ENCODE results near the gene RNF213.

The RNF213 gene

DNA sequence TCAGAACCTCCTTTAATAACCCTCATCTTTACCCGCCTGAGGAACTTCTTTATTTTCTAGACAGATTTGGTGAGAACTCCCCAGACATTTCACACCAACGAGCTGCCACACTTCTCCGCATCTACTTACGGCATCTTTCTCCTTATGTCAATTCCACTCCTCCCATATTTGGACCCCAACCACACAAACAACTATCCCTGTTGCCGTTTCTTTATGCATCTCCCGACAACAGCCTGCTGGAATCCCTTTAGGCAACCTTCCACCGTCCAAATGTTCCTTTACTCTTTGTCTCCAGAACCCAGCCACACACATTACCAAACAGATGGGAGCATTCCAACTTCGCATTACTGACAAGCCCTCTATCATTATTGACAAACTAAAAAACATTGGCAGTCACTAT is 145.5 kb downstream of the RNF213 start:
- TF ChIP-seq GATA3 (IDR thresholded peaks at IDR 0.05; ENCODE audit: low read depth, low read length) (no peak), GATA2 (IDR thresholded peaks at IDR 0.05; ENCODE audit: low read depth, low read length) (no peak)

DNA sequence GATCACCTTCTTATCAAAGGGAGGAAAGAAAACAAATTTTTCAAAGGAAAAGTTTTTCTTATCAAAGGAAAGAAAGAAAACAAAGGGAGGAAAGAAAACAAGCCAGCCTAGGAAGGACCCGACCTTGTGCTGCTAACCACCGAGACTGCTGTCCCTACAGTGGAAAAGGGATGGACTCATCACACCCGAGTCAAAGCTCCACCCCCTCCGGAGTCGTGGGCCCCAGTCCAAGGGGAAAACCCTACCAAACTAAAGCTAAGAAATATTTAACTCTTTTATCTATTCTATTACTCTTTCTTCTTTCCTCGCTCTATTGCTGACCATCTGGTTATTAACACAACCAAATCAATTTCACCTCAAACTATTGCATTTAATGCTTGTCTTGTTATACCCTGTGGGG is 148.2 kb downstream of the RNF213 start:
- TF ChIP-seq GATA3 (IDR thresholded peaks at IDR 0.05; ENCODE audit: low read depth, low read length) (no peak), GATA2 (IDR thresholded peaks at IDR 0.05; ENCODE audit: low read depth, low read length) (no peak)

DNA sequence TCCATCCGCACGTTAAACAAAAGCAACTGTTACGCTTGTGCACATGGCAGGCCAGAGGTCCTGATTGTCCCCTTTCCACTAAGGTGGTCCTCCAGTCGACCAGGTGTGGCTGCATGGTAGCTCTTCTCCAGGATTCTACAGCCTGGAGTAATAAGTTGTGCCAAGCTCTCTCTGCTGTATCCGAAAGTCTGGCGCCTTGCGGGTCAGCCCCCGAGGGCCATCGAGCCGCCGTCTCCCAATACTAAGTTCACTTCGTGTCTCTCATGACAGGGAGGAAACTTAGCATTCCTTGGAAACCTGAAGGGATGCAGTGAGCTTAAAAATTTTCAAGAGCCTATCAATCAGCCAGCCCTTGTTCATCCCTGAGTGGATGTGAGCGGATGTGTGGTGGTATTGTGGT is 149.0 kb downstream of the RNF213 start:
- TF ChIP-seq GATA3 (IDR thresholded peaks at IDR 0.05; ENCODE audit: low read depth, low read length) (no peak), GATA2 (IDR thresholded peaks at IDR 0.05; ENCODE audit: low read depth, low read length) (no peak)

DNA sequence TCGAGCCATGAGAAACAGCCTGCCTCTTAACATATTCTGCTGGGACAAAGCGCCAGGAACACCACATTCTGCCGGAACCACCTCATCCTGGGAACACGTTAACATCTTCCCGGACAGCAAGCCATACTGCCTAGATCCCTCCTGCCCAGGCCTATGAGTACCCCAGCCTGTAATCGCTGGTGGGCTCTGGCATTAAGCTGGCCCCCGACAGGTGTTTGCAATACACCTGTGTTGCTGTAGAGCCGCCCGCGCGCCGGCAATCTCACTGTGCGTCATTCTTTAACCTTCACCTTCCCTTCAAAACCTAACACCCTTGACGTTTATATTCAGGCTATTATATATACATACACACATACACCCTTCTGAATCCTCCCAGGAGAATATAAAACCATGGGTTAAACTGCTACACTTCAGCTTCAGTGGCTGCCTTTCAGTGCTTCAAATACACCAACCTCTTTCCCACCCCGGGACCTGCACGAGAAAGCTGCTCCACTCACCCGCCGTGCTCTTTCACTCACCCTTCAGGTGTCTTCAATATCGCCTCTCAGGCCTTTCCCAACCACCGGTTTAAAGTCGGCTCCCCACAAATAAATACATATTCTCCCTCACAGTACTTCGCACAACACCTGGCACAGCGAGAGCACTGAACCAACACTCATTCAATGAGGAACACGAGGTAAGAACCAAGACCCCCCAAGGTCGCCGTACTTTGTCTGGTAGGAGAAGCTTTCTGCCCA is 153.3 kb downstream of the RNF213 start:
- TF ChIP-seq GATA3 (IDR thresholded peaks at IDR 0.05; ENCODE audit: low read depth, low read length), result no peak
- TF ChIP-seq GATA2 (IDR thresholded peaks at IDR 0.05; ENCODE audit: low read depth, low read length), result no peak

DNA sequence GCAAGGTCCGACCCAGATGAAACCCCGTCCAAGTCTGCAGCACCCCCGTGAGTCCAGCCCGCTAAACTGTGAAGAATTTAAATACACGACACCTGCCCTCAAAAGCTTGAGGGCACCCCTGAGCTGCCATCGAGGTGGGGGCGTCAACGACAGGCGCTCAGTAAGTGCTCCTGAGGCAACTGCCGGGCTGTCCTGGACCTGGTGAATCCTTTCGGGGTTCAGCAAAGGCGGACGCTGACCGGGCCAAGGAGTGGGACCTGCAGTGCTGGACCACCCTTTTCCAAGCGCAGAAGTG is 153.8 kb downstream of the RNF213 start:
- TF ChIP-seq GATA3 (IDR thresholded peaks at IDR 0.05; ENCODE audit: low read depth, low read length), result no peak
- TF ChIP-seq GATA2 (IDR thresholded peaks at IDR 0.05; ENCODE audit: low read depth, low read length), result no peak

DNA sequence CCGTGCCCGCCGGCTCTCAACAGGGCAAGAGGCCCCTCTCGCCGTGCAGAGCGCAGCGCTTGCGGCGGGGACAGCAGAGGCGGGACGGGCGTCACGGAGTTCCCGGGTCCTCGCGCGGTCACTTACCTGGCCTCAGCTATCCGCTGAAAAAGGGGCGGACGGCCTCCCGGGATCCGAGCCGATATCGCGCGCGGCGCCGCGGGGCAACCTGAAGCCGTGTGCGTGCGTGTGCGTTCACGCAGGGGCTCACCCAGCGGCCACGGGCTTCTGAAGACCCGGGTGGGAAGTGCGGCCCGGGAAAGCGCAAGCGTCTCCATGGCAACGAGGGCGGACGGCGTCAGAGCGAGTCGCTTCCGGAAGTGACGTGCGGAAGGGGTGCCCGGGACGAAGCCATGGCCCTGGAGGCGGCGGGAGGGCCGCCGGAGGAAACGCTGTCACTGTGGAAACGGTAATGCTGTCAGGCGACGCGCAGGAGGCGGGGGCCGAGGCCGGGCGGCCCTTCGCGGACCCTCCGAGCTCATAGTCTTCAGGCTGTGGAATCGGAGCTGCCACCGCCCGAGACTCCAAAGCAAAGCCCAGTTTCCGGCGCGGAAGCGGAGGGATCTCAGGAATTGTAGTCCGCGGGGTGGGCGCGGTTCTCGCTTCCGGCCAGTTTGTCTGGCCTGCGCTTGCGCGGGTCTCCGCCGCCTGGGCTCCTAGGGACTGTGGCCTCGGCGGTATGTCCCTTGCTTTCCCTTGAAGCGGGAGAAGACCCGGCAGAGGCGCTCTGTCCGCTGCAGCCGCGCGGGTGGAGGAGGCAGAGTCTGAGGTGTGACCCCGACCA is 154.4 kb downstream of the RNF213 start, which contains the start of gene ENDOV:
Gene ENDOV, plus strand, starts transcription at position 365 of the 823 bp plus-strand sequence. Its CDS starts 28 bp downstream, at position 393.
- TF ChIP-seq GATA3 (IDR thresholded peaks at IDR 0.05; ENCODE audit: low read depth, low read length), result no peak
- peak; percentile 21; the same call in 1 of the 2 replicates for TF ChIP-seq GATA2 (IDR thresholded peaks at IDR 0.05; ENCODE audit: low read depth, low read length)

DNA sequence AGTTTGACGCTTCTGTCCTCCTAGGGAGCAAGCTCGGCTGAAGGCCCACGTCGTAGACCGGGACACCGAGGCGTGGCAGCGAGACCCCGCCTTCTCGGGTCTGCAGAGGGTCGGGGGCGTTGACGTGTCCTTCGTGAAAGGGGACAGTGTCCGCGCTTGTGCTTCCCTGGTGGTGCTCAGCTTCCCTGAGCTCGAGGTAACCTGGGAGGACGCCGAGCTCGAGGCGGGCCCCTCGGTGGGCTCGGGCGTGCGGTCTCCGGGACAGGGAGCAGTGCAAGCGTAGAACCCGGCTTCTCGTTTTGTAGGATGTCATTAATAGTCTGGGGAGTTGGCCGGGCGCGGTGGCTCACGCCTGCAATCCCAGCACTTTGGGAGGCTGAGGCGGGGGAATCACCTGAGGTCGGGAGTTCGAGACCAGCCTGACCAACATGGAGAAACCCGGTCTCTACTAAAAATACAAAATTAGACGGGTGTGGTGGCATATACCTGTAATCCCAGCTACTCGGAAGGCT is 155.0 kb downstream of the RNF213 start:
- TF ChIP-seq GATA3 (IDR thresholded peaks at IDR 0.05; ENCODE audit: low read depth, low read length), result no peak
- TF ChIP-seq GATA2 (IDR thresholded peaks at IDR 0.05; ENCODE audit: low read depth, low read length), result no peak

DNA sequence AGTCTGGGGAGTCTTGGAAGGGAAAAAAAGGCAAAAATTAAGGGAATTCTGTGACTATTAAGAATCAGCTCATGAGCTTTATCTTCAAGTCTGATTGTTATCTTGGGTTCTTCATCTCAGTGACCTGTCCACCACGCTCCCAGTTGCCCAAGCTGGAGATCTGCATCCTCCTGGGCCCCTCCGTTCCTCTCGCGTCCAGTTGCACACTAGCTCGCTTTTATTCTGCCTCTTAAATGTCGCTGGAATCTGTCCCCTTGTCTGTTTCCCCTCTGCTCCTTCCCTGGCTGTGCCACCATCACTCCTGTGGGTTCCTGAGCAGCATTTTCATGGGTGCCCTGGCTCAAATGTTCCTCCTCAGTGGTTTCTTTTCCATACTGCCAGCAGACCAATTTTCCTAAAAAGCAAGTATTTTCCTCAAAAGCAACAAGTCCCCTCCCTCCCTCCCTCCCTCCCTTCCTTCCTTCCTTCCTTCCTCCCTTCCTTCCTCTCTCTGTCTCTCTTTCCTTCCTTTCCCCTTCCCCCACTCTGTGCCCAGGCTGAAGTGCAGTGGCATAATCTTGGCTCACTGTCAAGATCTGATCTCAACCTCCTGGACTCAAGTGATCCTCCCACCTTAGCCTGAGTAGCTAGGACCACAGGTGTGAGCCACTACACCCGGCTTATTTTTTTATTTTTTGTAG is 155.7 kb downstream of the RNF213 start:
- TF ChIP-seq GATA3 (IDR thresholded peaks at IDR 0.05; ENCODE audit: low read depth, low read length) (no peak), GATA2 (IDR thresholded peaks at IDR 0.05; ENCODE audit: low read depth, low read length) (peak; percentile 55)

DNA sequence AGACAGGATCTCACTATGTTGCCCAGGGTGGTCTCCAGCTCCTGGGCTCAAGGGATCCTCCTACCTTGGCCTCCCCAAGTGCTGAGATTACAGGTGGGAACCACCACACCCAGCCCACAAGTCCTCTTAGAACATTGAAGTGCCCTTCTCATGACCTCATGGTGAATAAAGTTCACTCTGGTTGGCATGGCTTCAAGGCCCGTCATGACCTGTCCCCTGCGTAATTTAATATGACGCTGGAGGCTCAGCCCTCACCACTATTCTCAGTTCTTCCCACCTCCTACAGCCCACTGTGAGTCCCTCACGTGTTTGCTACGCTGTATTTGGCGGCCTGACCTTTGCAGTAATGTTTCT is 156.3 kb downstream of the RNF213 start:
- TF ChIP-seq GATA2 (IDR thresholded peaks at IDR 0.05; ENCODE audit: low read depth, low read length) (no peak), GATA3 (IDR thresholded peaks at IDR 0.05; ENCODE audit: low read depth, low read length) (no peak)

DNA sequence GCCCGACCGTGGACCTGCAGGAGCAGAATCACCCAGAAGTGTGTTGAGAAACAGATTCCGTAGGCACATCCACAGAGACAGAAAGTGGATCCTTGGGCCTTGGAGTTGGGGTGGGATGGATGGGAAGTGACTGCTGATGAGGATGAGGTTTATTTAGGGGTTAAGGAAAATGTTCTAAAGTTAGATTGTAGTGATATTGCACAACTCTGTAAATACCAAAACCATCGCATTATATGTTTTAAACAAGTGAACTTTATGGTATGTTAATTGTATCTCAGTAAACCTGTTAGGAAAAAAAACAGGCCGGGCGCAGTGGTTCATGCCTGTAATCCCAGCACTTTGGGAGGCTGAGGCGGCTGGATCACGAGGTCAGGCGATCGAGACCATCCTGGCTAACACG is 157.9 kb downstream of the RNF213 start:
- TF ChIP-seq GATA3 (IDR thresholded peaks at IDR 0.05; ENCODE audit: low read depth, low read length) (no peak), GATA2 (IDR thresholded peaks at IDR 0.05; ENCODE audit: low read depth, low read length) (no peak)

DNA sequence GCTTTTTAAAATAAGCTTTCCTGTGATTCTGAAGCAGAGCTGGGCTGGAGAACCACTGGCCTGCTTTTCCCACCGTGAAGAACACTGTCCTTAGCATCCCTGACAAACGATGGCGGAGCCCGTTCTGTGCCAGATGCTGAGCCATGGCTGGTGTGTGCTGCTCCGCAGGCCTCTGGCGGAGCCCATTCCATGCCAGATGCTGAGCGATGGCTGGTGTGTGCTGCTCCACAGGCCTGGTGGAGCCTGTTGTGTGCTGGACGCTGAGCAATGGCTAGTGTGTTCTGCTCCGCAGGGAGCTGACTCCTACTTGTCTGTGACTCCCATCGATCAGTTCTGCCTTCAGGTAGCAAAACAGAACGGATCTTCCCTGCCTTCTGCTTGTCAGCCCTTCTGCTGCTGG is 158.6 kb downstream of the RNF213 start:
- TF ChIP-seq GATA3 (IDR thresholded peaks at IDR 0.05; ENCODE audit: low read depth, low read length), result no peak
- no peak for TF ChIP-seq GATA2 (IDR thresholded peaks at IDR 0.05; ENCODE audit: low read depth, low read length)

DNA sequence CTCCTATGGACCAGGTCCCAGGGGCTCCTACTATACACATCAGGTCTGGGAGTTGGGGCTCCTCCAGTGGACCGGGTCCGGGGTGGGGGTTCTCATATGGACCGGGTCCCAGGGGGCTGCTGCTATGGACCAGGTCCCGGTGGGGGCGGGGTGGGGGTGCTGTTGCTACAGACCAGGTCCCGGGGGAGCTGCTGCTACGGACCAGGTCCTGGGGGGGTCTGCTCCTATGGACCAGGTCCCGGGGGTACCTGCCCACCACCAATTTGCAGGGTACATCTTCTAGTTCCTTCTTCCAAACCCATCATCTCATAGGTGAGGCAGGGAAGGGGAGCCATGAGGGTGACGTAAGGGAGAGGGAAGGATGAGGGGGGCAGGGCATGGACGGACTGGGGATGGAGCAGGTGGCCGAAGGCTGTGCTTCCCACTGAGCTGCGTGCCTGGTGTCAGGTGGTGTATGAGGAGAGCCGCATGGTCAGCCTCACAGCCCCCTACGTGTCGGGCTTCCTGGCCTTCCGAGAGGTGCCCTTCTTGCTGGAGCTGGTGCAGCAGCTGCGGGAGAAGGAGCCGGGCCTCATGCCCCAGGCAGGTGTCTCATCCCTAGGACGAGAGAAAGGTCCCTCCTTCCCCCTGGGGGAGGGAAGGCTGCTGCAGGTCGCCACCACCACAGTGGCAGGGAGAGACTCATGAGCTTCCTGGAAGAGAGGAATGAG is 160.9 kb downstream of the RNF213 start:
- no peak for TF ChIP-seq GATA3 (IDR thresholded peaks at IDR 0.05; ENCODE audit: low read depth, low read length)
- TF ChIP-seq GATA2 (IDR thresholded peaks at IDR 0.05; ENCODE audit: low read depth, low read length), result no peak

DNA sequence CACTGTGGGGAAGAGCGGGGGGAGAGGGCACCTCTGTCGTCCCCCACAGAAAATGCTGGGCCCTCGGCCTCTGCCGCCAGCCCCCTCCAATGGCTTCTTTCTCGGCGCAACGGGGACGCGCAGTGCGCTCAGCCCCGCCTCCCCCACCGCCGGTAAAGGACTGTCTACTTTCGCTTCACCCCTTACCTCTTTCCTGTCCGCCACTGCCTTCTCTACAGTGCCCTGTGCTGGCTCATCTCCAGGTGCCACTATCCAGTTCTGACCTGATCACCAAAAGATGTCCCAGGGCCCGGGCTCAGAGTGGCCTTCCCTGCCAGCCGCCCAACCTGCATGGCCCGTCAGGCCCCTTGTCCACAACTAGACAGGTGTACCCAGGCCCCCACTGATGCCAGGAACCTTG is 161.6 kb downstream of the RNF213 start:
- no peak for TF ChIP-seq GATA3 (IDR thresholded peaks at IDR 0.05; ENCODE audit: low read depth, low read length)
- TF ChIP-seq GATA2 (IDR thresholded peaks at IDR 0.05; ENCODE audit: low read depth, low read length), result no peak

DNA sequence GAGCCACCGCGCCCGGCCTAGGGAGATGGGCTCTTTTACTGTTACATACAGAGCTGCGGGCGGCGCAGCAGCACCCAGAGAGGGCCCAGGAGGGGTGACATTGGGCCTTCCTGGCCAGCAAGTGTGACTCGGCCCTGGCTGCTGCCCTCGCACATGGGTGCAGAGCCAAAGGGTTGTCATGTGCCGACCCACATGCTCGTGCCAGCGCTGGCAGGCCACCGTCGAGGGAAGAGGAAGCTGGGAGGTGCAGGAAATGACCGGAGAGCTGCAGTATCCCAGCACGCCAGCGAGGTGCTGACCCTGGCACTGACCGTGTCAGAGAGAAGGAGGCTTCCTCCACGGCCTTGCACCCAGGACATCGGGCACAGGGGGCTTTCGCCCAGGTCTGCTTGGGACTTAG is 162.3 kb downstream of the RNF213 start:
- no peak for TF ChIP-seq GATA2 (IDR thresholded peaks at IDR 0.05; ENCODE audit: low read depth, low read length)
- TF ChIP-seq GATA3 (IDR thresholded peaks at IDR 0.05; ENCODE audit: low read depth, low read length), result no peak
